K562 treated with DMSO at 1 percent for 24 hours (cell line): ENCODE data around the gene FAM177A1. TPM values are rescaled to one million over a fixed set of nuclear protein-coding genes. Genes with fewer than 3 reads are reported as not detected.

Source experiments
- total RNA-seq: library from RNA; unstranded; fragments of 300-600 nt; gene quantifications from 2 replicates; pipeline ENCODE4 v1.2.3, GENCODE V29; 2022; ENCODE audit warnings: low read depth; ENCODE audit not compliant: insufficient read depth

FAM177A1 gene
- total RNA-seq = 47.6 and 54.4 TPM in 2 replicates

GRCh38 chr14:35046048-35046750, at the start of gene FAM177A1:
FAM177A1 (plus strand) TSS chr14:35046272; CDS start chr14:35046464, 192 bp downstream.

GRCh38 chr14:35121887-35122695, 76.0 kb downstream of the FAM177A1 start, which contains the start of the genes PPP2R3C and PRORP:
PPP2R3C (minus strand) TSS chr14:35121990; CDS start chr14:35121959, 31 bp downstream.
PRORP (plus strand) TSS chr14:35122552; CDS start chr14:35123246, 694 bp downstream.

Other genes with a start within 250 kb of the FAM177A1 start
- gene BAZ1A, start 170.9 kb upstream of the FAM177A1 start, total RNA-seq = 11.2 and 12.9 TPM in 2 replicates
- gene SRP54, start 63.3 kb upstream of the FAM177A1 start, total RNA-seq = 34.9 and 42.3 TPM in 2 replicates
- gene PPP2R3C, start 75.7 kb downstream of the FAM177A1 start, total RNA-seq = 17.0 and 18.4 TPM in 2 replicates
- gene PRORP, start 76.3 kb downstream of the FAM177A1 start, total RNA-seq = 12.1 and 12.4 TPM in 2 replicates
- 148 and 176 TPM in 2 replicates for gene PSMA6, start 246.1 kb downstream of the FAM177A1 start, total RNA-seq